HEK293T (cell line): ENCODE data around the gene CTDSPL.

Experiments
- FOXA1 ChIP-seq: fragments of 450-650 bp; IDR thresholded peaks from 2 replicates; pipeline ENCODE4 v1.6.1; 2016; ENCODE audit warnings: mild to moderate bottlenecking
- L3MBTL2 ChIP-seq: fragments of 450-650 bp; conservative IDR thresholded peaks from 2 replicates; pipeline ENCODE4 v1.6.1; 2016; ENCODE audit warnings: mild to moderate bottlenecking
- LEF1 ChIP-seq: fragments of 450-650 bp; IDR thresholded peaks from 2 replicates; pipeline ENCODE4 v1.6.1; 2017; ENCODE audit warnings: mild to moderate bottlenecking, borderline replicate concordance
- NFRKB ChIP-seq: fragments of 450-650 bp; IDR thresholded peaks from 2 replicates; pipeline ENCODE4 v1.6.1; 2016; ENCODE audit warnings: mild to moderate bottlenecking, moderate library complexity
- TARDBP ChIP-seq: fragments of 450-650 bp; IDR thresholded peaks from 2 replicates; pipeline ENCODE4 v1.6.1; 2016
- TF ChIP-seq, protein P1 (sequence below): fragments of 450-650 bp; IDR thresholded peaks from 2 replicates; pipeline ENCODE4 v1.6.1; 2016

DNA sequence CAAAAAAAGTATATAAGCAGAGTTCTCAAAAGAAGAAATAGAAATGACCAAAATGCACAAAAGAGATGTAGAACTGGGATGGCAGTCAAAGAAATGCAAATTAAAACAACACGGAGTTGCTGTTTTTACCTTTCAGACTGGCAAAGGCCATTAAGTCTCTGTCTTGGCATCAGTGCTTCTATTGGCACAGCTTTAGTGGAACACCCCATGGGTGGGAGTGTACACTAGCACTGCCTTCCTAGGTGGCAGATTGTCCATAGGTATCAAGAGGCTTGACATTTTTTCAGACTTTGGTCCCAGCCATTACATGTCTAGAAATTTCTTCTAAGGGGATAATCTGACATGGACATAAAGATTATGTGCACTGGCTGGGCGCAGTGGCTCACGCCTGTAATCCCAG is 70.8 kb downstream of the CTDSPL start:
- no peak for TF ChIP-seq LEF1
- TF ChIP-seq, protein P1, sequence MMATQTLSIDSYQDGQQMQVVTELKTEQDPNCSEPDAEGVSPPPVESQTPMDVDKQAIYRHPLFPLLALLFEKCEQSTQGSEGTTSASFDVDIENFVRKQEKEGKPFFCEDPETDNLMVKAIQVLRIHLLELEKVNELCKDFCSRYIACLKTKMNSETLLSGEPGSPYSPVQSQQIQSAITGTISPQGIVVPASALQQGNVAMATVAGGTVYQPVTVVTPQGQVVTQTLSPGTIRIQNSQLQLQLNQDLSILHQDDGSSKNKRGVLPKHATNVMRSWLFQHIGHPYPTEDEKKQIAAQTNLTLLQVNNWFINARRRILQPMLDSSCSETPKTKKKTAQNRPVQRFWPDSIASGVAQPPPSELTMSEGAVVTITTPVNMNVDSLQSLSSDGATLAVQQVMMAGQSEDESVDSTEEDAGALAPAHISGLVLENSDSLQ, result no peak
- TF ChIP-seq TARDBP, result no peak
- TF ChIP-seq L3MBTL2, result no peak
- TF ChIP-seq FOXA1, result no peak
- no peak for TF ChIP-seq NFRKB
